H1 (cell line): Measurements from ENCODE around the gene TMEM250.

ENCODE experiments used
- BACH1 ChIP-seq: IDR thresholded peaks from 2 replicates; pipeline ENCODE4 v1.6.1; 2012; ENCODE audit warnings: low read length, improper control_type of control experiment
- CTCF ChIP-seq, 3 experiments: IDR thresholded peaks; 1 replicate in 2 of 3; 2 replicates in 1 of 3; pipeline versions ENCODE4 v1.5.1 to v1.6.1; 2011; ENCODE audit warnings: low read length in 3 of 3, mild to moderate bottlenecking in 3 of 3, inconsistent platforms in 2 of 3, low read depth in 1 of 3, moderate library complexity in 1 of 3; ENCODE audit not compliant: insufficient read depth in 1 of 3; ENCODE audit errors: control extremely low read depth in 1 of 3
- EZH2 ChIP-seq: fragments of 200-600 bp; sonication (generic); IDR thresholded peaks from 2 replicates; pipeline ENCODE4 v1.7.1; 2012; ENCODE audit warnings: low read depth, mild to moderate bottlenecking, moderate library complexity, low read length, inconsistent platforms; ENCODE audit not compliant: severe bottlenecking
- GABPA ChIP-seq: IDR thresholded peaks from 2 replicates; pipeline ENCODE4 v1.6.1; 2011; ENCODE audit warnings: mild to moderate bottlenecking, low read length, moderate library complexity, borderline replicate concordance; ENCODE audit not compliant: insufficient read depth
- HDAC6 ChIP-seq: IDR thresholded peaks from one replicate; pipeline ENCODE4 v1.7.1; 2012; ENCODE audit warnings: low read depth, mild to moderate bottlenecking, inconsistent platforms, low read length, moderate library complexity
- JUN ChIP-seq: IDR thresholded peaks from 2 replicates; pipeline ENCODE4 v1.6.1; 2011; ENCODE audit warnings: low read depth, mild to moderate bottlenecking, improper control_type of control experiment, low read length
- KDM1A ChIP-seq: fragments of 200-600, 300-600 bp; sonication (generic); IDR thresholded peaks from 2 replicates; pipeline ENCODE4 v1.7.1; 2016; ENCODE audit warnings: mild to moderate bottlenecking, low read length, borderline replicate concordance
- POLR2A ChIP-seq, 2 experiments: IDR thresholded peaks; 1 replicate in 1 of 2; 2 replicates in 1 of 2; pipeline ENCODE4 v1.6.1; 2011; ENCODE audit warnings: low read depth in 2 of 2, low read length in 2 of 2, mild to moderate bottlenecking in 2 of 2; ENCODE audit errors: control extremely low read depth in 1 of 2
- SIX5 ChIP-seq: IDR thresholded peaks from 2 replicates; pipeline ENCODE4 v1.6.1; 2011; ENCODE audit warnings: mild to moderate bottlenecking, low read depth, low read length
- TAF1 ChIP-seq: IDR thresholded peaks from 2 replicates; pipeline ENCODE4 v1.6.1; 2011; ENCODE audit warnings: mild to moderate bottlenecking, low read depth, low read length
- YY1 ChIP-seq: IDR thresholded peaks from 2 replicates; pipeline ENCODE4 v1.6.1; 2011; ENCODE audit warnings: low read depth, mild to moderate bottlenecking, low read length
- TF ChIP-seq, protein P1 (sequence below): IDR thresholded peaks from 2 replicates; pipeline ENCODE4 v1.6.1; 2011; ENCODE audit warnings: low read length, improper control_type of control experiment
- TF ChIP-seq, protein P2 (sequence below): IDR thresholded peaks from 2 replicates; pipeline ENCODE4 v1.6.1; 2011; ENCODE audit warnings: low read depth, mild to moderate bottlenecking, low read length; ENCODE audit not compliant: insufficient read depth

DNA sequence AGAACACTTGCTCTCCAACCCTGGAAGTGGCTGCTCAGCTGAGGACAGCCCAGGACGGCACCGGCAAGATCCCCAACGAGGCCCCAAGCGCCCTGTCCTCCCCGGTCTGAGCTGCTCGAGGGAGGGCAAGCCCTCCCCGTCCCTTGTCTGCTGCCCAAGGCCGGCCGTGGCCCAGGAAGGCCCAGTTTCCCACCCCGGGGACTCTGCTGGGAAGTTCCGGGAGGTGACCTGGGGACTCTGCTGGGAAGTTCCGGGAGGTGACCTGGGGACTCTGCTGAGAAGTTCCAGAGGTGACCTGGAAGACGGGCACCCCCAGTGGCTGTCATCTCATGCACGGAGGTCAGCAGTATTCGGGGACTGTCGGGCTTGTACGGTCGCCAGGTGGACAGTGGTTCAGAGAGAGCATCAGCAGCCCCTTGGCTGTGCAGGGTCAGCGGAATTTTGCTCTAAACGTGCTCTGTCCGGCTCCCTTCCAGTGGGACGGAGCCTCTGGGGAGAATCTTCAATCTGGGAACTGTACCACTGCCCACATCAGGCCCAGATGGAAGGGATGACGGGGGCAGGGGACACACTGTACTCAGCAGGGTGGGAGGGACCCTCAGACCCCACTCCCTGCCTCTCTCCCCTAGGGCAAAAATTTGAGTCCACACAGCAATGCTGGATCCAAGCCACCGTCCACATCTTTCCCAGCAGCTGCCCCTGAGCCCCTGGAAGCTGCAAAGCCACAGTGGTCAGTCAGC, 30.8 kb downstream of the TMEM250 start:
- TF ChIP-seq, protein P1, sequence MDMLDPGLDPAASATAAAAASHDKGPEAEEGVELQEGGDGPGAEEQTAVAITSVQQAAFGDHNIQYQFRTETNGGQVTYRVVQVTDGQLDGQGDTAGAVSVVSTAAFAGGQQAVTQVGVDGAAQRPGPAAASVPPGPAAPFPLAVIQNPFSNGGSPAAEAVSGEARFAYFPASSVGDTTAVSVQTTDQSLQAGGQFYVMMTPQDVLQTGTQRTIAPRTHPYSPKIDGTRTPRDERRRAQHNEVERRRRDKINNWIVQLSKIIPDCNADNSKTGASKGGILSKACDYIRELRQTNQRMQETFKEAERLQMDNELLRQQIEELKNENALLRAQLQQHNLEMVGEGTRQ: no peak
- no peak for TF ChIP-seq EZH2
- TF ChIP-seq SIX5: no peak
- no peak for TF ChIP-seq BACH1
- TF ChIP-seq GABPA: no peak
- no peak for TF ChIP-seq CTCF (IDR thresholded peaks at IDR 0.05; ENCODE audit: control extremely low read depth in 1 of 3, insufficient read depth in 1 of 3, low read depth in 1 of 3, low read length in 3 of 3)
- TF ChIP-seq YY1: no peak
- TF ChIP-seq TAF1: no peak
- TF ChIP-seq, protein P2, sequence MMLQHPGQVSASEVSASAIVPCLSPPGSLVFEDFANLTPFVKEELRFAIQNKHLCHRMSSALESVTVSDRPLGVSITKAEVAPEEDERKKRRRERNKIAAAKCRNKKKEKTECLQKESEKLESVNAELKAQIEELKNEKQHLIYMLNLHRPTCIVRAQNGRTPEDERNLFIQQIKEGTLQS: no peak
- TF ChIP-seq JUN: no peak
- no peak for TF ChIP-seq KDM1A
- TF ChIP-seq POLR2A (IDR thresholded peaks at IDR 0.05; ENCODE audit: control extremely low read depth in 1 of 2, low read depth in 2 of 2, low read length in 2 of 2): no peak
- no peak for TF ChIP-seq HDAC6
